ENCODE measurements around the gene KRT72.

KRT72 gene

GRCh38 chr12:52643233-52644077 lies 42.2 kb upstream of the KRT72 start:
- TF ChIP-seq EGR1 (IDR thresholded peaks at IDR 0.05): no peak
- no peak for TF ChIP-seq RAD21 (IDR thresholded peaks at IDR 0.05; ENCODE audit: low read depth)
- no peak for TF ChIP-seq YY1 (IDR thresholded peaks at IDR 0.05; ENCODE audit: low read depth)
- no peak for TF ChIP-seq NFIC (IDR thresholded peaks at IDR 0.05)
- TF ChIP-seq TAF1 (IDR thresholded peaks at IDR 0.05; ENCODE audit: low read depth): no peak

- TF ChIP-seq USF1 (IDR thresholded peaks at IDR 0.05) (no peak), REST (IDR thresholded peaks at IDR 0.05; ENCODE audit: low read depth) (no peak), YY1 (IDR thresholded peaks at IDR 0.05; ENCODE audit: low read depth) (no peak), RAD21 (IDR thresholded peaks at IDR 0.05; ENCODE audit: low read depth) (no peak)
Measured at GRCh38 chr12:52641468-52641867, 40.2 kb upstream of the KRT72 start.

GRCh38 chr12:52637299-52637698 lies 36.0 kb upstream of the KRT72 start:
- TF ChIP-seq CREB1 (IDR thresholded peaks at IDR 0.05; ENCODE audit: low read depth) (no peak), TCF12 (IDR thresholded peaks at IDR 0.05; ENCODE audit: low read depth) (no peak), EP300 (IDR thresholded peaks at IDR 0.05; ENCODE audit: borderline replicate concordance) (no peak)

GRCh38 chr12:52636592-52637258 lies 35.5 kb upstream of the KRT72 start:
- TF ChIP-seq MAX (IDR thresholded peaks at IDR 0.05): no peak
- TF ChIP-seq YY1 (IDR thresholded peaks at IDR 0.05; ENCODE audit: low read depth): no peak
- TF ChIP-seq TCF12 (IDR thresholded peaks at IDR 0.05; ENCODE audit: low read depth): no peak
- no peak for TF ChIP-seq EGR1 (IDR thresholded peaks at IDR 0.05)
- no peak for TF ChIP-seq EP300 (IDR thresholded peaks at IDR 0.05; ENCODE audit: borderline replicate concordance)
- no peak for TF ChIP-seq REST (IDR thresholded peaks at IDR 0.05; ENCODE audit: low read depth)
- no peak for TF ChIP-seq TEAD4 (IDR thresholded peaks at IDR 0.05)

GRCh38 chr12:52636189-52636588 lies 34.9 kb upstream of the KRT72 start:
- TF ChIP-seq YY1 (IDR thresholded peaks at IDR 0.05; ENCODE audit: low read depth) (no peak), ZBTB7A (IDR thresholded peaks at IDR 0.05; ENCODE audit: low read depth) (no peak), REST (IDR thresholded peaks at IDR 0.05; ENCODE audit: low read depth) (no peak), CREB1 (IDR thresholded peaks at IDR 0.05; ENCODE audit: low read depth) (no peak), NFIC (IDR thresholded peaks at IDR 0.05) (no peak), TEAD4 (IDR thresholded peaks at IDR 0.05) (no peak), CEBPB (IDR thresholded peaks at IDR 0.05) (no peak), EP300 (IDR thresholded peaks at IDR 0.05; ENCODE audit: borderline replicate concordance) (no peak), MAX (IDR thresholded peaks at IDR 0.05) (no peak), USF1 (IDR thresholded peaks at IDR 0.05) (no peak), FOXM1 (IDR thresholded peaks at IDR 0.05; ENCODE audit: borderline replicate concordance, low read depth) (no peak), TAF1 (IDR thresholded peaks at IDR 0.05; ENCODE audit: low read depth) (no peak), TCF12 (IDR thresholded peaks at IDR 0.05; ENCODE audit: low read depth) (no peak)
